K562 (cell line): ENCODE measurements around the gene PLK5. TPM values are rescaled to one million over a fixed set of nuclear protein-coding genes. Genes with fewer than 3 reads are reported as not detected.
A peak's percentile ranks its signal among the peaks of the same experiment; 100 is the strongest.

ENCODE experiments used
- ASH1L ChIP-seq: fragments of 450-650 bp; IDR thresholded peaks from 2 replicates; pipeline ENCODE4 v1.6.1; 2018; ENCODE audit warnings: borderline replicate concordance, mild to moderate bottlenecking, low read depth; ENCODE audit not compliant: partially characterized antibody
- BHLHE40 ChIP-seq: IDR thresholded peaks from 2 replicates; pipeline ENCODE4 v1.6.1; 2011; ENCODE audit warnings: low read length, improper control_type of control experiment
- BMI1 ChIP-seq: fragments of 150-350 bp; IDR thresholded peaks from 2 replicates; pipeline ENCODE4 v1.6.1; 2014; ENCODE audit warnings: low read length
- CEBPB ChIP-seq: fragments of 450-650 bp; IDR thresholded peaks from 2 replicates; pipeline ENCODE4 v1.6.1; 2016; ENCODE audit warnings: missing genetic modification characterization, missing compliant biosample characterization
- CEBPG ChIP-seq, 3 experiments: fragments of 200-800 bp in 1 of 3; sonication (Bioruptor generic) in 1 of 3; sonication (generic) in 1 of 3; formaldehyde crosslinking in 1 of 3; IDR thresholded peaks in 2 of 3; conservative IDR thresholded peaks in 1 of 3; 2 replicates each; pipeline versions ENCODE4 v1.6.1 to v1.8.0; 2016 to 2022; ENCODE audit warnings: missing compliant biosample characterization in 2 of 3, missing genetic modification characterization in 2 of 3, mild to moderate bottlenecking in 1 of 3, missing genetic modification reagents in 1 of 3
- ESRRA ChIP-seq: fragments of 450-650 bp; IDR thresholded peaks from 2 replicates; pipeline ENCODE4 v1.6.1; 2014; ENCODE audit warnings: low read depth, mild to moderate bottlenecking, moderate library complexity, borderline replicate concordance
- FOXJ2 ChIP-seq: fragments of 200-800 bp; sonication (Bioruptor generic); IDR thresholded peaks from 2 replicates; pipeline ENCODE4 v1.6.1; 2016; ENCODE audit warnings: missing genetic modification characterization, missing compliant biosample characterization
- HDAC2 ChIP-seq: fragments of 450-650 bp; IDR thresholded peaks from 2 replicates; pipeline ENCODE4 v1.6.1; 2016; ENCODE audit warnings: mild to moderate bottlenecking
- HMG20B ChIP-seq: fragments of 250-450 bp; sonication (Bioruptor Pico); IDR thresholded peaks from 2 replicates; pipeline ENCODE4 v1.5.0; 2021; ENCODE audit warnings: mild to moderate bottlenecking
- JUN ChIP-seq, 2 experiments: sonication (generic) in 1 of 2; formaldehyde crosslinking in 1 of 2; IDR thresholded peaks; 2 replicates each; pipeline versions ENCODE4 v1.6.1 to v1.8.0; 2012 to 2022; ENCODE audit warnings: borderline replicate concordance in 2 of 2, mild to moderate bottlenecking in 2 of 2, improper control_type of control experiment in 1 of 2, low read depth in 1 of 2, low read length in 1 of 2, missing genetic modification reagents in 1 of 2
- MXI1 ChIP-seq: IDR thresholded peaks from 2 replicates; pipeline ENCODE4 v1.6.1; 2011; ENCODE audit warnings: low read depth, mild to moderate bottlenecking, improper control_type of control experiment, low read length
- NBN ChIP-seq: fragments of 450-650 bp; IDR thresholded peaks from 2 replicates; pipeline ENCODE4 v1.6.1; 2016; ENCODE audit warnings: low read depth, mild to moderate bottlenecking
- NFE2 ChIP-seq: IDR thresholded peaks from 2 replicates; pipeline ENCODE4 v1.6.1; 2014; ENCODE audit warnings: antibody characterized with exemption, low read depth
- NONO ChIP-seq, 2 experiments: fragments of 200-400 bp in 1 of 2; fragments of 450-650 bp in 1 of 2; formaldehyde crosslinking in 1 of 2; IDR thresholded peaks; 2 replicates each; pipeline ENCODE4 v1.6.1; 2017; ENCODE audit warnings: low read depth in 2 of 2, mild to moderate bottlenecking in 2 of 2, moderate library complexity in 2 of 2, low read length in 1 of 2
- NR2C1 ChIP-seq, 2 experiments: fragments of 450-650 bp; IDR thresholded peaks; 2 replicates each; pipeline ENCODE4 v1.6.1; 2017; ENCODE audit warnings: mild to moderate bottlenecking in 2 of 2, antibody characterized with exemption in 1 of 2, inconsistent platforms in 1 of 2, missing compliant biosample characterization in 1 of 2, missing genetic modification characterization in 1 of 2
- RB1 ChIP-seq: fragments of 450-650 bp; IDR thresholded peaks from 2 replicates; pipeline ENCODE4 v1.6.1; 2017; ENCODE audit warnings: low read depth, mild to moderate bottlenecking
- SAP30 ChIP-seq: fragments of 200-600 bp; sonication (generic); IDR thresholded peaks from 2 replicates; pipeline ENCODE4 v1.6.1; 2012; ENCODE audit warnings: borderline replicate concordance, low read depth, mild to moderate bottlenecking, moderate library complexity, low read length, control low read depth, inconsistent platforms; ENCODE audit not compliant: insufficient read depth, poor library complexity, severe bottlenecking
- SUPT5H ChIP-seq: fragments of 450-650 bp; IDR thresholded peaks from 2 replicates; pipeline ENCODE4 v1.6.1; 2016
- ZFP36 ChIP-seq: fragments of 150-350 bp; IDR thresholded peaks from 2 replicates; pipeline ENCODE4 v1.6.1; 2018; ENCODE audit warnings: low read length, low read depth; ENCODE audit not compliant: partially characterized antibody
- ZNF12 ChIP-seq: sonication (generic); formaldehyde crosslinking; IDR thresholded peaks from 2 replicates; pipeline ENCODE4 v1.4.0; 2020; ENCODE audit warnings: mild to moderate bottlenecking, missing genetic modification reagents
- ZNF263 ChIP-seq: sonication (generic); formaldehyde crosslinking; IDR thresholded peaks from 2 replicates; pipeline ENCODE4 v1.8.0; 2022; ENCODE audit warnings: mild to moderate bottlenecking, missing genetic modification reagents, borderline replicate concordance
- ZNF668 ChIP-seq: fragments of 250-450 bp; sonication (Bioruptor Pico); IDR thresholded peaks from 2 replicates; pipeline ENCODE4 v1.8.0; 2022; ENCODE audit warnings: mild to moderate bottlenecking, inconsistent platforms
- polyA plus RNA-seq, 8 experiments: library from polyadenylated mRNA; depleted of rRNA in 4 of 8; stranded (reverse) in 5 of 8; unstranded in 3 of 8; fragments of >200 nt; fragmentation: Nextera tagmentation in 2 of 8; fragmentation: Illumina TruSeq in 1 of 8; extraction: Ambion mirVana in 2 of 8; extraction: Trizol in 1 of 8; gene quantifications; 2 replicates each; pipeline versions ENCODE4 v1.2.1 to v1.2.3, GENCODE V29; 2011 to 2014; ENCODE audit warnings: inconsistent platforms in 1 of 8, missing spikeins in 1 of 8
- total RNA-seq, 7 experiments: library from RNA; depleted of rRNA in 6 of 7; stranded (reverse); fragments of >200 nt in 6 of 7; fragmentation: Illumina TruSeq in 2 of 7; extraction: Trizol in 2 of 7; gene quantifications; 2 replicates each; pipeline versions ENCODE4 v1.2.1 to v1.2.3, GENCODE V29; 2011 to 2021; ENCODE audit warnings: low replicate concordance in 1 of 7
- TF ChIP-seq, protein P1 (sequence below): fragments of 450-650 bp; formaldehyde crosslinking; IDR thresholded peaks from 2 replicates; pipeline ENCODE4 v1.4.0; 2020; ENCODE audit warnings: mild to moderate bottlenecking, moderate library complexity
- TF ChIP-seq, protein P2 (sequence below), 2 experiments: IDR thresholded peaks; 2 replicates each; pipeline ENCODE4 v1.6.1; 2011; ENCODE audit warnings: borderline replicate concordance in 1 of 2, control low read depth in 1 of 2, low read depth in 1 of 2, low read length in 1 of 2, mild to moderate bottlenecking in 1 of 2, mixed read lengths in 1 of 2, moderate library complexity in 1 of 2; ENCODE audit not compliant: insufficient read depth in 1 of 2, insufficient read length in 1 of 2, poor library complexity in 1 of 2, severe bottlenecking in 1 of 2; ENCODE audit errors: extremely low read depth in 1 of 2

Gene PLK5
- total and polyA plus RNA-seq, 9 of the 15 experiments (the other 6 are each of a cell fraction or from before 2014, with no cell fraction given) = 0.04 to 0.23 (median 0.11) TPM; not detected in 5

DNA sequence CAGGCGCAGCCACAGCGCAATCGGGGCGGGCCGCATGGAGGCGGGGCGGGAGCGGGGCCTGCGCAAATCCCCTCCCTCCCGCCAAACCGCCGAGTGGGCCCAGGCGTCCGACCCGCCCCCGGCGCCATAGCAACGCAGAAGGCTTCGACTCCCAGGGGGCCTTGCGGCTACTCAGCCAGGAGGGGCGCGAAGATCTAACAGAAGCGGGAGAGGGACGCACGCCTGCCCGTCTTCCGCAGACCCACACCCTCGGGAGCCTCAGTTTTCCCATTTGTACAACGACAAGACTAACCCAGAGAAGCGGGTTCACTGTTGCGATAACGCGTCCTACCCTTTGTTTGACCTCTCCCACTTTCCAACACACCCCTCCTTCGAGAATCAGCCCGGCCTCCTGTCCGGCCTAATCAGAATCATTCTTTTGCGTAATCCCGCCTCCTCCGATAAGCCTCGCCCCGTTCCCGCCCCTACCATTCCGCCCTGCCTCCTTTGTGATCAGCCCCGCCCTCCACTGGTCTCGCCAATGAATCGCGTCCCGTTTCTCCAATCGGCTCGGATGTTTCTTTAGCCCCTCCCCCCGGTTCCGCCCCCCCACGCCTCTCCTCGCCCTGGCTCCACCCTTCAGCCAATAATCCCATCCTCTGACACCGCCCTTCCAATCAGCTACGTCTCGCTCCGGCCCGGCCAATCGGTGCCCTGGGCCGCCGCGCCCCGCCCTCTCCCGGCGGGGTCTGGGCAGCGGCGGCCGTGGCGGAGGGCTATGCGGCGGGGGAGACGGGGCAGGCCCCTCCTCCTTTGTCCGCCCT, 33.4 kb upstream of the PLK5 start, which contains the start of gene PCSK4 (continued):
- TF ChIP-seq BMI1 (peak; percentile 95), BHLHE40 (peak; percentile 63), ZNF12 (peak; percentile 43; the same call in 1 of the 2 replicates), NFE2 (no peak), CEBPG (CRISPR knock-in tag; IDR thresholded peaks at IDR 0.05) (peak; percentile 84), CEBPG (tag; conservative IDR thresholded peaks at IDR 0.05 in 1 of 2, IDR thresholded peaks at IDR 0.05 in 1 of 2) (peak; percentile 84 to 85), ZFP36 (peak; percentile 94), CEBPB (tag) (peak; percentile 88), JUN (IDR thresholded peaks at IDR 0.05; ENCODE audit: borderline replicate concordance, low read depth, low read length) (0 out of 2 replicates have a peak, but pooled peaks have one; percentile 14), JUN (CRISPR knock-in tag; IDR thresholded peaks at IDR 0.05; ENCODE audit: borderline replicate concordance) (no peak), HMG20B (no peak), FOXJ2 (0 out of 2 replicates have a peak, but pooled peaks have one; percentile 43), NBN (peak; percentile 36; the same call in 1 of the 2 replicates), NONO (IDR thresholded peaks at IDR 0.05; ENCODE audit: low read depth in 2 of 2, low read length in 1 of 2) (peak in 1 of 2 experiments; percentile 98; a peak in 2 of 4 replicates), ZNF263 (CRISPR knock-in tag) (0 out of 2 replicates have a peak, but pooled peaks have one; percentile 35), SAP30 (peak; percentile 97), SUPT5H (0 out of 2 replicates have a peak, but pooled peaks have one; percentile 27), NR2C1 (IDR thresholded peaks at IDR 0.05) (no peak), NR2C1 (tag; IDR thresholded peaks at IDR 0.05) (0 out of 2 replicates have a peak, but pooled peaks have one; percentile 51), ASH1L (peak; percentile 78), ZNF668 (CRISPR knock-in tag) (no peak), HDAC2 (peak; percentile 92), RB1 (peak; percentile 78), ESRRA (peak; percentile 85), MXI1 (peak; percentile 93)
- TF ChIP-seq, protein P1, sequence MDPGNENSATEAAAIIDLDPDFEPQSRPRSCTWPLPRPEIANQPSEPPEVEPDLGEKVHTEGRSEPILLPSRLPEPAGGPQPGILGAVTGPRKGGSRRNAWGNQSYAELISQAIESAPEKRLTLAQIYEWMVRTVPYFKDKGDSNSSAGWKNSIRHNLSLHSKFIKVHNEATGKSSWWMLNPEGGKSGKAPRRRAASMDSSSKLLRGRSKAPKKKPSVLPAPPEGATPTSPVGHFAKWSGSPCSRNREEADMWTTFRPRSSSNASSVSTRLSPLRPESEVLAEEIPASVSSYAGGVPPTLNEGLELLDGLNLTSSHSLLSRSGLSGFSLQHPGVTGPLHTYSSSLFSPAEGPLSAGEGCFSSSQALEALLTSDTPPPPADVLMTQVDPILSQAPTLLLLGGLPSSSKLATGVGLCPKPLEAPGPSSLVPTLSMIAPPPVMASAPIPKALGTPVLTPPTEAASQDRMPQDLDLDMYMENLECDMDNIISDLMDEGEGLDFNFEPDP (CRISPR knock-in tag) = no peak
- TF ChIP-seq, protein P2, sequence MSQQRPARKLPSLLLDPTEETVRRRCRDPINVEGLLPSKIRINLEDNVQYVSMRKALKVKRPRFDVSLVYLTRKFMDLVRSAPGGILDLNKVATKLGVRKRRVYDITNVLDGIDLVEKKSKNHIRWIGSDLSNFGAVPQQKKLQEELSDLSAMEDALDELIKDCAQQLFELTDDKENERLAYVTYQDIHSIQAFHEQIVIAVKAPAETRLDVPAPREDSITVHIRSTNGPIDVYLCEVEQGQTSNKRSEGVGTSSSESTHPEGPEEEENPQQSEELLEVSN (IDR thresholded peaks at IDR 0.05; ENCODE audit: borderline replicate concordance in 1 of 2, extremely low read depth in 1 of 2, insufficient read depth in 1 of 2, insufficient read length in 1 of 2, low read depth in 1 of 2, low read length in 1 of 2, poor library complexity in 1 of 2, severe bottlenecking in 1 of 2) = peak; percentile 77 to 85
